Immature natural killer cell (primary cell): ENCODE measurements around the gene ZPBP. TPM values are rescaled to one million over a fixed set of nuclear protein-coding genes. Genes with fewer than 3 reads are reported as not detected.
A peak's percentile ranks its signal among the peaks of the same experiment; 100 is the strongest.

Experiments
- DNase-seq, 3 donors: peaks; one replicate each; pipeline ENCODE4 v3.0.0; 2022; ENCODE audit warnings: mixed read lengths in 1 of 3
- H3K27ac Mint-ChIP-seq, 6 donors: one replicate each; pipeline ENCODE4 v1.8.0; 2020; ENCODE audit warnings: mixed read lengths in 6 of 6, mild to moderate bottlenecking in 5 of 6, inconsistent platforms in 4 of 6, moderate library complexity in 3 of 6
- H3K27me3 Mint-ChIP-seq, 3 donors: one replicate each; pipeline ENCODE4 v1.8.0; 2020 to 2021; ENCODE audit warnings: low read depth in 3 of 3, mild to moderate bottlenecking in 3 of 3, mixed read lengths in 3 of 3, moderate library complexity in 3 of 3, inconsistent platforms in 1 of 3
- H3K36me3 Mint-ChIP-seq, 3 donors: one replicate each; pipeline ENCODE4 v1.8.0; 2020; ENCODE audit warnings: mixed read lengths in 3 of 3, inconsistent platforms in 2 of 3, mild to moderate bottlenecking in 2 of 3
- H3K4me1 Mint-ChIP-seq, 2 donors: one replicate each; pipeline ENCODE4 v1.8.0; 2020; ENCODE audit warnings: inconsistent platforms in 2 of 2, mild to moderate bottlenecking in 2 of 2, mixed read lengths in 2 of 2, moderate library complexity in 1 of 2
- H3K4me3 Mint-ChIP-seq, 5 donors: one replicate each; pipeline ENCODE4 v1.8.0; 2020; ENCODE audit warnings: mild to moderate bottlenecking in 5 of 5, mixed read lengths in 5 of 5, inconsistent platforms in 3 of 5, moderate library complexity in 3 of 5
- H3K9me3 Mint-ChIP-seq, 6 donors: one replicate each; pipeline ENCODE4 v1.8.0; 2020; ENCODE audit warnings: mild to moderate bottlenecking in 6 of 6, mixed read lengths in 6 of 6, inconsistent platforms in 4 of 6, moderate library complexity in 3 of 6
- polyA plus RNA-seq, 3 donors: library from polyadenylated mRNA; unstranded; fragments of 300-500 nt; fragmentation: Illumina TruSeq; gene quantifications; one replicate each; pipeline ENCODE4 v1.2.3, GENCODE V29; 2021

ZPBP gene, protein sequence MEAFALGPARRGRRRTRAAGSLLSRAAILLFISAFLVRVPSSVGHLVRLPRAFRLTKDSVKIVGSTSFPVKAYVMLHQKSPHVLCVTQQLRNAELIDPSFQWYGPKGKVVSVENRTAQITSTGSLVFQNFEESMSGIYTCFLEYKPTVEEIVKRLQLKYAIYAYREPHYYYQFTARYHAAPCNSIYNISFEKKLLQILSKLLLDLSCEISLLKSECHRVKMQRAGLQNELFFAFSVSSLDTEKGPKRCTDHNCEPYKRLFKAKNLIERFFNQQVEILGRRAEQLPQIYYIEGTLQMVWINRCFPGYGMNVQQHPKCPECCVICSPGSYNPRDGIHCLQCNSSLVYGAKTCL
- under 1 TPM in 1 of 3 donors, not detected in 2; 0.28 TPM for polyA plus RNA-seq

DNA sequence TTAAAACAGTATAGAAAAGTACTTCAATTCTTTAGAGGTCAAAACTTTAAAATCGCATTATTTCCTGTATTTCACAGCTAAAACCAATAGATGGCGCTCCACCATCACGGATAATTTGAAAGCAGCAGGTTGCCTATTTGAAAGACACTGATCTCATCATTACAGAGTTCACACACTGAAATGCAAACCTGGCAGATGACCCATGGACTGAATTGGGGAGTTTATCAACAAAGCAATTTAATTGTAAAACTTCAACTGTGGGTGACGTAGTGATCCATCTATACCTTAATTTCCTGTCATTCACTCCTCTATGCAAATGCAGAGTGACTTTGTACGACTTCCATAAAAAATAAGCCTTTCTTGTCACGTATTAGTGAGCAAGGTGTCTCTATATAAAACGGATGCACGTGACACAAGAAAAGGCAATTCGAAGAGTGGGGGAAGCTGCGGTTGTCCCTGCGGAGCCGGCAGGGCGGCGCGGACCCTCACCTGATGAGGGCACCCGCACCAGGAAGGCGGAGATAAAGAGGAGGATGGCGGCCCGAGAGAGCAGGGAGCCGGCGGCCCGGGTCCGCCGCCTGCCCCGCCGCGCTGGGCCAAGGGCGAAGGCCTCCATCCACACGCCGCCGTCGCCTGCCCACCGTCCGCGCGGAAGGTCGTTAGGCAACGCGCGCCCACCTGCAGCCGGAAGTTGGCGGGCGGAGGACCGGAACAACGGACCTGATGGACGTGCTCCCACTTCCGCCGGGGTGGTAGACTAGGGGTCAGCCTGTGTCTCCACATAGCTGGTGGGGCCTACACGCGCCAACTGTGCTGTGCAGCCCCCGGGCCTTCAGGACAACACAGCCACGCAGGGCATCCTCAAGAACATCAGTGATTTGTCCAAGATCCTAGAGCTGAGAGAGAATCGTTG is at the start of gene ZPBP:
TSS of gene ZPBP (minus strand) at position 668 of the 913 bp plus-strand sequence. CDS start at position 616, 52 bp downstream.
- peak within 1 kb of the TSS; percentile 85 to 91 (median 90) for H3K4me3 Mint-ChIP-seq
- no peaks in the 10 kb centered on the region for H3K36me3 Mint-ChIP-seq
- peaks cover 5 to 8% of the 10 kb centered on the region in 2 donors for H3K4me1 Mint-ChIP-seq
- H3K27me3 Mint-ChIP-seq: peaks cover 0 to 6% (median 2%) of the 10 kb centered on the region in 3 donors
- H3K27ac Mint-ChIP-seq: peak within 1 kb of the TSS; percentile 45 to 84 (median 77)
- DNase-seq: peak; percentile 60 to 63 (median 61)
- H3K9me3 Mint-ChIP-seq: no peaks in the 10 kb centered on the region

DNA sequence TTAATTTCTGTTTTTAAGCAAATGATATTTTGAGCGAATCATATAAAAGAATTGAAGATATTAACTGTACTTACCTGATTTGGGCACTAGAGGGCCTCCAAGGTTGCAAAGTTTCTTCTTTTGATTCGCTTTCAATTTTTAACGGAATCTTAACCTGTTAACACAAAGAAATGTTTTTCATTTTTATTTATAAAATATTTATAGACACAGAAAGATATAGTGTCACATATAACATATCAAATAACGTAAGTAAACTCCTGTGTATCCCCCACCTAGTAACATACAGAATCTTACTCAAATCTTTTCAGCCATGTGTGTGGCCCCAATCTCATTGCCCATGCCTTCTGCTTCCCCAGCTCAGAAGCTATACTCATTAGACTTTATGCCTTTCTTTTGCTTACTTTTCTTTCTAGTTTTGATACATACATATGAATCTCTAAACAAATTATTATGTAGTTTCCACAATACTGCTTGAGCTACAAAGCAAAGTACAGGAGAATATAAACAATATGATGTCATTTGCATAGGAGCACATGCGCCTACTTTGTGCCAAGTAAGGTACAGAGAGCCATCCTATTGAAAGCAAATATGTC is 49.5 kb upstream of the ZPBP start:
- H3K4me1 Mint-ChIP-seq: peaks cover 2 to 5% of the 10 kb centered on the region in 2 donors
- peak; percentile 34 to 43 (median 40) for DNase-seq
- H3K4me3 Mint-ChIP-seq: peak overlapping the region in 3 of 5 donors; percentile 23 to 43 (median 26)
- H3K27ac Mint-ChIP-seq: no peak overlapping the region
- peaks cover 2% of the 10 kb centered on the region in 3 donors for H3K27me3 Mint-ChIP-seq
- H3K9me3 Mint-ChIP-seq: no peaks in the 10 kb centered on the region
- no peaks in the 10 kb centered on the region for H3K36me3 Mint-ChIP-seq

DNA sequence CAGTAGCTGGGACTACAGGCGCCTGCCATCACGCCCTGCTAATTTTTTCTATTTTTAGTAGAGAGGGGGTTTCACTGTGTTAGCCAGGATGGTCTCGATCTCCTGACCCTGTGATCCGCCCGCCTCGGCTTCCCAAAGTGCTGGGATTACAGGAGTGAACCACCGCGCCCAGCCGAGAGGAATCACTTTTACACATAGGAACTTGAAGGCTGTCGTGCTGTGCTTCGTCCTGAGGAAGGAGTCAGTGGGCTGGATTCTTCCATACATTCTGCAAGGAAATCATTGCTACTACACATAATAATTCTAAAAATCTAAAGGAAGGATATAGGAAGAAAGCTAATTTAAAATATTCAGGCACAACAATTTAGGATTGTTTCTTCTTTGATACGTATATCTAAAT is 48.8 kb upstream of the ZPBP start:
- Mint-ChIP-seq H3K27ac (no peak overlapping the region), H3K9me3 (no peaks in the 10 kb centered on the region), H3K4me1 (peaks cover 2 to 5% of the 10 kb centered on the region in 2 donors), H3K4me3 (no peak overlapping the region), H3K36me3 (no peaks in the 10 kb centered on the region), H3K27me3 (peaks cover 2 to 3% (median 2%) of the 10 kb centered on the region in 3 donors)
- no peak for DNase-seq

DNA sequence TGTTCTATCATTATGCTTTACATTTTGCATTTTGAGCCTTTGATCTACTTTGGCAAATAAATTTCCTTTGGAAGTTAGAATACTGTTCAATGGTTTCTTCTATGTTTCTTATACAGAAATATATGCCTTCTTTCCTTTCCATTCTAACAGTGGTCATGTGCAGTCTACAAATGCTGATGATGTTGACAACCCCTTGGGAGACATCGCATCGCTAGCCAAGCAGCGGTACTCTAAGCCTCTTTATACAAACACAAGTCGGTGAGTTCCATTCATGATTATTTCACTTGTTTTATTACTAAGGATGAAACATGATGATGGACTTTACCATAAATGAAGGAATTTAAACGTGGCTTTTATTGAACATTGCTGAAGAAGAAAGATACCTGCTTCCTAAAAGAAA is 48.1 kb upstream of the ZPBP start:
- DNase-seq: no peak
- Mint-ChIP-seq H3K27ac (no peak overlapping the region), H3K4me1 (peaks cover 2 to 5% of the 10 kb centered on the region in 2 donors), H3K27me3 (peaks cover 2 to 3% (median 2%) of the 10 kb centered on the region in 3 donors), H3K36me3 (no peaks in the 10 kb centered on the region), H3K4me3 (no peak overlapping the region), H3K9me3 (no peaks in the 10 kb centered on the region)

DNA sequence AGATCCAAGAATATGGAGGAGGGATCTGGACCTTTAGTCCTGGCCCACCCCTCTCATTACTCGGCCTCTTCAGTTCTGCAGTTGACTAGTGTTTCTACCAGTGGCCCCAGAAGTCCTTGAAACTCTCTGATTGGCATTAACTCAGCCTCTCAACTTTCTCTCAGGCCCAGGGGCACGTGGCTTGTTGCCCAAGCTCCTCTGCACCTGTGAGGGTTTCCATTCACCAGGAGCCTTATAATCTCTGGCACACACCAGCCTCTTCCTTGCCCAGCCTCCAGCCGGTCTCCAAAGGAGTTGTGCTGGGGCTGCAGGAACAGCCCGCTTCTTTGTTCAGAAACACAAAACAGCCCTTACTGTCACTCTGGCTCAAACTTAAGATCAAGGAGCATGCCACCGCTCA is 47.6 kb upstream of the ZPBP start:
- H3K36me3 Mint-ChIP-seq: no peaks in the 10 kb centered on the region
- no peak overlapping the region for H3K27ac Mint-ChIP-seq
- no peak for DNase-seq
- peaks cover 2 to 3% (median 2%) of the 10 kb centered on the region in 3 donors for H3K27me3 Mint-ChIP-seq
- H3K9me3 Mint-ChIP-seq: no peaks in the 10 kb centered on the region
- H3K4me3 Mint-ChIP-seq: no peak overlapping the region
- peaks cover 2 to 5% of the 10 kb centered on the region in 2 donors for H3K4me1 Mint-ChIP-seq

DNA sequence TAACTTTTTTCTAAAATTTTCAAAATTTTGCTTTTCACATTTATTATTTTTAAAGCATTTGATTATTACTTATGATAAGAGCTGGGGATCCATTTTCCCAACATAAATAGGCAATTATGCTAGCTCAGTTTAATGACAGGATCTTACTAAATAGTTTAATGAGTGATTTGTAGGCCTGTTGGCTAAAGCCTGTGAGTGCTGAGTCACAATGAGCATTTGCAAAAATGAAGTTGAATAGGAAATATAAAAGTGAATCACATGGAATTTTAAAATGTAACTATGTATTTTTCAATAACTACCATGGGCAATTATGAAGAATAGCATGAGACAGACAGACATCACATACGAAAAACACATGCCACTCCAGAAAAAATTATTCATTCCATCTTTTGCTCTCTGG is 45.1 kb upstream of the ZPBP start:
- DNase-seq: no peak
- H3K27me3 Mint-ChIP-seq: peaks cover 2 to 6% (median 3%) of the 10 kb centered on the region in 3 donors
- no peaks in the 10 kb centered on the region for H3K9me3 Mint-ChIP-seq
- peaks cover 2 to 5% of the 10 kb centered on the region in 2 donors for H3K4me1 Mint-ChIP-seq
- no peak overlapping the region for H3K27ac Mint-ChIP-seq
- no peak overlapping the region for H3K4me3 Mint-ChIP-seq
- no peaks in the 10 kb centered on the region for H3K36me3 Mint-ChIP-seq

DNA sequence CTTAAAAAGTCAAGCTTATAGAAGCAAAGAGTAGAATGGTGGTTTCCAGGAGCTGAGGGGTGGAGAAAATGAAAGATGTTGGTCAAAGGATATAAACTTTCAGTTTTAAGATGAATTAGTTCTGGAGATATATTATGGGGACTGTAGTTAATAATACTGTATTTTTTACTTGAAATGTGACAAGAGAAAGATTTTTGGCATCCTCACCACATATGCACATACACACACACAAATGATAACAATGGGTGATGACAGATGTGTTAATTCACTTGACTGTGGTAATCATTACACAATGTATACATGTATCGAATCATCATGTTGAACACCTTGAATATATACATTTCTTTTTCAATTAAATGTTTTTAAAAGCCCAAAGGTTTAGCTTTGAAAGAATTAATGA is 32.7 kb upstream of the ZPBP start:
- H3K27me3 Mint-ChIP-seq: peaks cover 3 to 9% (median 4%) of the 10 kb centered on the region in 3 donors
- no peak overlapping the region for H3K27ac Mint-ChIP-seq
- H3K4me1 Mint-ChIP-seq: no peaks in the 10 kb centered on the region
- H3K4me3 Mint-ChIP-seq: no peak overlapping the region
- no peaks in the 10 kb centered on the region for H3K9me3 Mint-ChIP-seq
- no peak for DNase-seq
- no peaks in the 10 kb centered on the region for H3K36me3 Mint-ChIP-seq

DNA sequence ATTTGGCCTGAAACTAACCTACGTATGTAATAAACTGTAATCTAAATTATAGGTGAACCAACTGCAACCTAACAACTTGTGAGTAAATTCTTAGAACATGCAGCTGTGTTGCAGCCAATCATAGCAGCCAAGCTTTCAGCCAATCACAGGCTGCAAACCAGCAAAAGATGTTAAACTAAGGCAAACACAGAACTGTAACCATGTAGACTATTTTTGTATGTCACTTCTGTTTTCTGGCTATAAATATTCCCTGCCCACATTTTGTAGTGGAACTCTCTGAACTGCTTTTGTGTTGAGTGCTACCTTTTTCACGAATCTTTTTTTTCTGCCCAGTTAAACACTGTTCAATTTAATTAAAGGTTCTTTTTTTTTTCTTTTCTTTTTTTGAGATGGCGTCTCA is 28.2 kb upstream of the ZPBP start:
- Mint-ChIP-seq H3K4me3 (no peak overlapping the region), H3K36me3 (no peaks in the 10 kb centered on the region), H3K9me3 (no peaks in the 10 kb centered on the region), H3K27me3 (peaks cover 0 to 18% (median 3%) of the 10 kb centered on the region in 3 donors), H3K27ac (no peak overlapping the region), H3K4me1 (no peaks in the 10 kb centered on the region)
- no peak for DNase-seq

DNA sequence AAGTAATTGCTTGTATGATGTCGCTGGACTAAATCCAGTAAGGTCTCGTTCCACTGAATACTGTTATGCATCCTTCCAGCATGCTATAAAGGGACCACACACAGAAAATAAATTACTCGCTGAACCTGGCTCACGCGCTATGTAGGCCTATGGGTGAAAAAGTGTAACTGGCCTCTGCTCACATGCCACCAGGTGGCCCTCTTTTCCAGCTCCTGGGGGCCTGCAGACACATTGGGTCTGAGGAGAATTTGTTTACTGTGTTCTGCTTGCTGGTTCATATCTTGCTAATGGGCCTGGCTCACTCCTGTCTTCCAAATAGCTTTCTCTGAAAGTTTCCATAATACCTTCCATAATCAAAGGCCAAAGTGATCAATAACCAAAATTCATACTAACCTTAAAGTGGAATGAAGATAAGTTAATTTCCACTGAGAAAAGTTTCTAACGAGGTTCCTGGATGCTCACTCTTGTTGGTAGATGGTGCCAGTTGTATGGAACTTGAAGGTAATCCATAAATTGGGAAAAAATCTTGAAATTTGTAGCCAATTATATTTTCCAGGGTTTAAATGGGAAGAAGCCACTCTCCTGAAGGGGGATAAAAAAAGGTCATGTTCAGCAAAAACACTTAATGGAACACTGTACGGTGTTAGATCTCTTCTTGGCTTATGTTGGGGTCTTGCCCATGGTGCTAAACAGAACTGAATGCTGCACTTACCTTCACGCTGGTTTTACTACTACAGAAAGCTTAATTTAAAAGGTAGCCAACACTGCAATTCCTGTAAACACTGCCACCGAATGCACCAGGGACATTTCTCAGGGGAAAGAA is 27.0 kb upstream of the ZPBP start:
- no peaks in the 10 kb centered on the region for H3K9me3 Mint-ChIP-seq
- H3K27me3 Mint-ChIP-seq: peaks cover 0 to 15% (median 3%) of the 10 kb centered on the region in 3 donors
- no peak overlapping the region for H3K4me3 Mint-ChIP-seq
- no peaks in the 10 kb centered on the region for H3K4me1 Mint-ChIP-seq
- H3K36me3 Mint-ChIP-seq: no peaks in the 10 kb centered on the region
- DNase-seq: no peak
- H3K27ac Mint-ChIP-seq: no peak overlapping the region

DNA sequence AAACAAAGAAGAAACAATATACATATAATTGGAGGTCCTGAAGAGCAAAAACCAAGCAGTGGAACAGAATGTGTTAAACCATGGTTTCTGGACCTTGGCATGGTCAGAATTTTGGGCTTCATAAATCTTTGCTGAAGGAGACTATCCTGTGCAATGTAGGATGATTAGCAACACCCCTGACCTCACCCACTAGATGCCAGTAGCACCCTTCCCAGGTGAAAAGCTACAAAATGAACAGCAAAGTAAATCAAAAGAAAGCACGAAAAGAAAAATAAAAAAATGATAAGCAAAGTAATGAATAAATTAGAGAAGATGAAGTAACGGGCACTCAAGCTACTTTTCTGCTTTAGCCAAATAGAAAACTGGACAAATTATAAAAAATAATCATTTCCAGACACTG is 19.2 kb upstream of the ZPBP start:
- Mint-ChIP-seq H3K36me3 (peaks cover 0 to 7% (median 0%) of the 10 kb centered on the region in 3 donors), H3K4me3 (no peak overlapping the region), H3K9me3 (peaks cover 0 to 18% (median 3%) of the 10 kb centered on the region in 6 donors), H3K27me3 (peaks cover 0 to 5% (median 3%) of the 10 kb centered on the region in 3 donors), H3K4me1 (no peaks in the 10 kb centered on the region), H3K27ac (no peak overlapping the region)
- DNase-seq: no peak

DNA sequence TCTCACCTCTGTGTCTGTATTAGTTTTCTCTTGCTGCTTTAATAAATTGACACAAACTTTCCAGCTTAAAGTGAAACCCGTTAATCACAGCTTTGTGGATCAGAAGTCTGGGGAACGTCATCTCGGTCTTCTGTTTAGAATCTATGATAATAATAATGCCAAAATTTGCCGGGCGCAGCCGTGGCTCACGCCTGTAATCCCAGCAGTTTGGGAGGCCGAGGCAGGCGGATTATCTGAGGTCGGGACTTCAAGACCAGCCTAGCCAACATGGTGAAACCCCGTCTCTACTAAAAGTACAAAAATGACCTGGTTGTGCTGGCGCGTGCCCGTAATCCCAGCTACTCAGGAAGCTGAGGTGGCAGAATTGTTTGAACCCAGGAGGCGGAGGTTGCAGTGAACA is 8.8 kb upstream of the ZPBP start:
- Mint-ChIP-seq H3K4me1 (no peaks in the 10 kb centered on the region), H3K9me3 (no peaks in the 10 kb centered on the region), H3K27ac (no peak overlapping the region), H3K4me3 (no peak overlapping the region), H3K36me3 (no peaks in the 10 kb centered on the region), H3K27me3 (peaks cover 5 to 10% (median 10%) of the 10 kb centered on the region in 3 donors)
- DNase-seq: no peak

DNA sequence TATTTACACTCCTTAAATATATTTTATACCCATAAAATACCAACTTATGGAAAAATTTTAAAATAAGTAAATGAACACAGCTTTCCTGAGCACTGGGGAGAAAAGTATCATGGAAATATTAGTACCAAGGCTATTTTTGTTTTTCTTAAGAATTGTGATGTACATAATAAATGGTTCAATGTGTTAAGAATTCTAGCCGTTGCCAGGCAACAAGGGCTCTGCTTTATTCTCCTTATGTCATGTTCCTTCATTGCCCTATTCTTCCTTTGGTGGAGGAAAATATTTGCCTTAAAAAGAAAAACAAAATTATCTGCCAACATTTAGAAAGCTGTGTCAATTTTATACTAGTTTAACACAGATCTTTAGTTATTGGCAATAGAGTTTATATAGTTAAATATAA is 2.6 kb upstream of the ZPBP start:
- Mint-ChIP-seq H3K27ac (no peak overlapping the region), H3K36me3 (no peaks in the 10 kb centered on the region), H3K4me1 (peaks cover 5 to 8% of the 10 kb centered on the region in 2 donors), H3K27me3 (peaks cover 0 to 11% (median 0%) of the 10 kb centered on the region in 3 donors), H3K9me3 (no peaks in the 10 kb centered on the region), H3K4me3 (no peak overlapping the region)
- no peak for DNase-seq
